ENCODE measurements around the gene ERC2. TPM values are rescaled to one million over a fixed set of nuclear protein-coding genes. Genes with fewer than 3 reads are reported as not detected.

Gene ERC2
- total RNA-seq, 3 donors from 2014 or later = 0.64 to 7.3 (median 1.3) TPM

GRCh38 chr3:55669133-55669532 is 799.1 kb downstream of the ERC2 start:
- DNase-seq (ENCODE audit: low spot score in 2 of 2) = peak in 1 of 2 donors; percentile 42
- Histone ChIP-seq H3K4me3 (no peak overlapping the region), H3K27me3 (no peaks in the 10 kb centered on the region), H3K9me3 (no peaks in the 10 kb centered on the region), H3K27ac (no peak overlapping the region), H3K36me3 (no peaks in the 10 kb centered on the region), H3K4me1 (no peaks in the 10 kb centered on the region)
- TF ChIP-seq CTCF (IDR thresholded peaks at IDR 0.05) (no peak), POLR2A (IDR thresholded peaks at IDR 0.05) (no peak), POLR2AphosphoS5 (IDR thresholded peaks at IDR 0.05) (no peak)
- intact Hi-C loops (cut with DNase I; ENCODE audit: low total_unique reads) = no loop called here

GRCh38 chr3:55668359-55668758 is 799.9 kb downstream of the ERC2 start:
- H3K4me1 ChIP-seq = no peaks in the 10 kb centered on the region
- H3K36me3 ChIP-seq = no peaks in the 10 kb centered on the region
- peak overlapping the region in 1 of 2 donors; percentile 12 for H3K27ac ChIP-seq
- H3K9me3 ChIP-seq = no peaks in the 10 kb centered on the region
- H3K27me3 ChIP-seq = no peaks in the 10 kb centered on the region
- no peak overlapping the region for H3K4me3 ChIP-seq
- intact Hi-C loops (cut with DNase I; ENCODE audit: low total_unique reads) = no loop called here
- TF ChIP-seq POLR2A (IDR thresholded peaks at IDR 0.05) (no peak), POLR2AphosphoS5 (IDR thresholded peaks at IDR 0.05) (no peak), CTCF (IDR thresholded peaks at IDR 0.05) (no peak)
- DNase-seq (ENCODE audit: low spot score in 2 of 2) = no peak

- intact Hi-C loops (cut with DNase I; ENCODE audit: low total_unique reads) = no loop called here
- no peaks in the 10 kb centered on the region for H3K4me1 ChIP-seq
These were observed 803.9 kb downstream of the ERC2 start for GRCh38 chr3:55664387-55664786.

GRCh38 chr3:55662683-55663082 is 805.6 kb downstream of the ERC2 start:
- no peak overlapping the region for H3K27ac ChIP-seq
- no peak for DNase-seq (ENCODE audit: low spot score in 2 of 2)
- no peaks in the 10 kb centered on the region for H3K9me3 ChIP-seq
- TF ChIP-seq CTCF (IDR thresholded peaks at IDR 0.05) (no peak), POLR2AphosphoS5 (IDR thresholded peaks at IDR 0.05) (no peak), POLR2A (IDR thresholded peaks at IDR 0.05) (no peak)
- H3K4me3 ChIP-seq = no peak overlapping the region
- no peaks in the 10 kb centered on the region for H3K27me3 ChIP-seq
- no peaks in the 10 kb centered on the region for H3K4me1 ChIP-seq
- intact Hi-C loops (cut with DNase I; ENCODE audit: low total_unique reads) = no loop called here
- H3K36me3 ChIP-seq = no peaks in the 10 kb centered on the region

More at GRCh38 chr3:55664387-55664786, 803.9 kb downstream of the ERC2 start:
- no peak for DNase-seq (ENCODE audit: low spot score in 2 of 2)
- Histone ChIP-seq H3K27ac (no peak overlapping the region), H3K4me3 (no peak overlapping the region), H3K27me3 (no peaks in the 10 kb centered on the region), H3K36me3 (no peaks in the 10 kb centered on the region), H3K9me3 (no peaks in the 10 kb centered on the region)
- TF ChIP-seq CTCF (IDR thresholded peaks at IDR 0.05) = no peak
- TF ChIP-seq POLR2A (IDR thresholded peaks at IDR 0.05) = no peak
- TF ChIP-seq POLR2AphosphoS5 (IDR thresholded peaks at IDR 0.05) = no peak

GRCh38 chr3:55661571-55661970 is 806.7 kb downstream of the ERC2 start:
- DNase-seq (ENCODE audit: low spot score in 2 of 2) = no peak
- no peaks in the 10 kb centered on the region for H3K36me3 ChIP-seq
- intact Hi-C loops (cut with DNase I; ENCODE audit: low total_unique reads) = no loop called here
- H3K4me3 ChIP-seq = no peak overlapping the region
- no peak overlapping the region for H3K27ac ChIP-seq
- no peaks in the 10 kb centered on the region for H3K4me1 ChIP-seq
- no peak for TF ChIP-seq POLR2AphosphoS5 (IDR thresholded peaks at IDR 0.05)
- TF ChIP-seq CTCF (IDR thresholded peaks at IDR 0.05) = no peak
- TF ChIP-seq POLR2A (IDR thresholded peaks at IDR 0.05) = no peak
- no peaks in the 10 kb centered on the region for H3K9me3 ChIP-seq
- H3K27me3 ChIP-seq = no peaks in the 10 kb centered on the region

Measured in breast epithelium (tissue), 4 donors.